Mesenchymal stem cell (in vitro differentiated cells and primary cell): ENCODE data around the gene DDIT3.
"Not testable (repeated sequence)": the region's sequence is repeated elsewhere in the genome, so short reads cannot be mapped to it uniquely, and the experiment has no call there.

Experiments used
- DNase-seq: peaks from one replicate; pipeline ENCODE4 v3.0.0-alpha.2; 2013
- H2AFZ ChIP-seq: one replicate; pipeline ENCODE4 v1.6.1; 2013; ENCODE audit warnings: low read depth, mild to moderate bottlenecking, control low read depth, inconsistent platforms, low read length, moderate library complexity
- H2AK5ac ChIP-seq: 2 replicates; pipeline ENCODE4 v1.6.1; 2013; ENCODE audit warnings: low read length, moderate library complexity, mild to moderate bottlenecking, inconsistent platforms; ENCODE audit not compliant: severe bottlenecking
- H2BK120ac ChIP-seq: one replicate; pipeline ENCODE4 v1.6.1; 2013; ENCODE audit warnings: low read depth, mild to moderate bottlenecking, inconsistent platforms, low read length, moderate library complexity
- H2BK12ac ChIP-seq, 2 experiments: one replicate each; pipeline ENCODE4 v1.6.1; 2013; ENCODE audit warnings: inconsistent platforms in 2 of 2, low read length in 2 of 2, mild to moderate bottlenecking in 2 of 2, moderate library complexity in 2 of 2, control low read depth in 1 of 2
- H2BK15ac ChIP-seq: one replicate; pipeline ENCODE4 v1.6.1; 2013; ENCODE audit warnings: mild to moderate bottlenecking, low read depth, inconsistent platforms; ENCODE audit not compliant: poor library complexity, severe bottlenecking
- H2BK5ac ChIP-seq: 2 replicates; pipeline ENCODE4 v1.6.1; 2013; ENCODE audit warnings: low read depth, mild to moderate bottlenecking, low read length, control low read depth, inconsistent platforms; ENCODE audit not compliant: poor library complexity, severe bottlenecking
- H3K14ac ChIP-seq, 2 experiments: one replicate each; pipeline ENCODE4 v1.6.1; 2013; ENCODE audit warnings: inconsistent platforms in 2 of 2, low read length in 2 of 2, control low read depth in 1 of 2, mild to moderate bottlenecking in 1 of 2, moderate library complexity in 1 of 2
- H3K18ac ChIP-seq, 2 experiments: one replicate each; pipeline ENCODE4 v1.6.1; 2013; ENCODE audit warnings: inconsistent platforms in 2 of 2, low read length in 2 of 2, control low read depth in 1 of 2, low read depth in 1 of 2, mild to moderate bottlenecking in 1 of 2
- H3K23ac ChIP-seq, 2 experiments: one replicate each; pipeline ENCODE4 v1.6.1; 2013; ENCODE audit warnings: inconsistent platforms in 2 of 2, low read length in 2 of 2, mild to moderate bottlenecking in 2 of 2, moderate library complexity in 2 of 2, control low read depth in 1 of 2
- H3K27ac ChIP-seq: 2 replicates; pipeline ENCODE4 v1.5.1; 2013; ENCODE audit warnings: mild to moderate bottlenecking, moderate library complexity, low read length, control low read depth, inconsistent platforms; ENCODE audit not compliant: poor library complexity, severe bottlenecking
- H3K27me3 ChIP-seq, 2 experiments: 2 replicates each; pipeline versions ENCODE4 v1.6.1 to v1.7.0; 2013; ENCODE audit warnings: low read length in 2 of 2, mild to moderate bottlenecking in 2 of 2, moderate library complexity in 2 of 2, control low read depth in 1 of 2, inconsistent platforms in 1 of 2; ENCODE audit not compliant: control insufficient read depth in 1 of 2, insufficient read depth in 1 of 2
- H3K36me3 ChIP-seq, 2 experiments: 2 replicates each; pipeline versions ENCODE4 v1.6.1 to v1.7.0; 2013; ENCODE audit warnings: low read length in 2 of 2, control low read depth in 1 of 2, inconsistent platforms in 1 of 2, low read depth in 1 of 2, mild to moderate bottlenecking in 1 of 2; ENCODE audit not compliant: insufficient read depth in 2 of 2, control insufficient read depth in 1 of 2
- H3K4ac ChIP-seq, 2 experiments: one replicate each; pipeline ENCODE4 v1.6.1; 2013; ENCODE audit warnings: inconsistent platforms in 2 of 2, low read length in 2 of 2, mild to moderate bottlenecking in 2 of 2, moderate library complexity in 2 of 2, control low read depth in 1 of 2, low read depth in 1 of 2
- H3K4me1 ChIP-seq: 2 replicates; pipeline ENCODE4 v1.6.1; 2013; ENCODE audit warnings: low read depth, low read length, control low read depth; ENCODE audit not compliant: control insufficient read depth, insufficient read depth
- H3K4me2 ChIP-seq: 2 replicates; pipeline ENCODE4 v1.6.1; 2013; ENCODE audit warnings: low read length, mild to moderate bottlenecking, inconsistent platforms; ENCODE audit not compliant: poor library complexity, severe bottlenecking
- H3K4me3 ChIP-seq, 2 experiments: 2 replicates each; pipeline versions ENCODE4 v1.5.1 to v1.7.0; 2013; ENCODE audit warnings: low read length in 2 of 2, mild to moderate bottlenecking in 2 of 2, control low read depth in 1 of 2, low read depth in 1 of 2; ENCODE audit not compliant: insufficient read depth in 1 of 2
- H3K79me1 ChIP-seq: replicated peaks from 2 replicates; pipeline ENCODE4 v1.6.1; 2013; ENCODE audit warnings: mild to moderate bottlenecking, control low read depth, low read length, inconsistent platforms; ENCODE audit not compliant: poor library complexity, severe bottlenecking
- H3K9ac ChIP-seq: 2 replicates; pipeline ENCODE4 v1.7.0; 2013; ENCODE audit warnings: mild to moderate bottlenecking, low read length, moderate library complexity
- H3K9me3 ChIP-seq: 2 replicates; pipeline ENCODE4 v1.7.0; 2013; ENCODE audit warnings: mild to moderate bottlenecking, low read length; ENCODE audit not compliant: control insufficient read depth
- H4K8ac ChIP-seq: one replicate; pipeline ENCODE4 v1.6.1; 2013; ENCODE audit warnings: inconsistent platforms, mild to moderate bottlenecking, low read length, moderate library complexity
- H4K91ac ChIP-seq: one replicate; pipeline ENCODE4 v1.6.1; 2013; ENCODE audit warnings: mild to moderate bottlenecking, low read length, inconsistent platforms
- WGBS: methylation state at CpG from one replicate; pipeline ENCODE4 v1.1.7; 2013; ENCODE audit warnings: mixed read lengths; 5-methylcytosine and 5-hydroxymethylcytosine counted together

Gene DDIT3

GRCh38 chr12:57563358-57563757 is 43.0 kb upstream of the DDIT3 start:
- no peak overlapping the region for H2BK120ac ChIP-seq
- no peak overlapping the region for H3K4me3 ChIP-seq
- H3K27ac ChIP-seq: no peak overlapping the region
- no peak overlapping the region for H2BK5ac ChIP-seq
- H3K27me3 ChIP-seq: peaks cover 18 to 24% of the 10 kb centered on the region in 2 experiments
- H3K9me3 ChIP-seq: peaks cover 3% of the 10 kb centered on the region
- no peak overlapping the region for H2BK15ac ChIP-seq
- no peaks in the 10 kb centered on the region for H3K79me1 ChIP-seq
- 70% methylated on average over 3 of the region's 4 CpGs for WGBS
- no peak overlapping the region for H3K4ac ChIP-seq
- H3K36me3 ChIP-seq: peaks cover 0 to 5% of the 10 kb centered on the region in 2 experiments
- no peak overlapping the region for H4K91ac ChIP-seq
- H4K8ac ChIP-seq: no peak overlapping the region
- no peak overlapping the region for H2AFZ ChIP-seq
- H3K23ac ChIP-seq: no peak overlapping the region
- no peak overlapping the region for H3K4me2 ChIP-seq
- H3K9ac ChIP-seq: no peak overlapping the region
- no peak overlapping the region for H3K14ac ChIP-seq
- DNase-seq: no peak
- H2AK5ac ChIP-seq: no peak overlapping the region
- H3K18ac ChIP-seq: no peak overlapping the region
- no peaks in the 10 kb centered on the region for H3K4me1 ChIP-seq
- H2BK12ac ChIP-seq: no peak overlapping the region

- not testable (repeated sequence) for H2BK12ac ChIP-seq
These were observed 40.8 kb upstream of the DDIT3 start for GRCh38 chr12:57561117-57561516.

GRCh38 chr12:57560516-57560915 is 40.2 kb upstream of the DDIT3 start:
- Histone ChIP-seq H3K27me3 (peaks cover 14 to 24% of the 10 kb centered on the region in 2 experiments), H2BK120ac (no peak overlapping the region), H2AK5ac (no peak overlapping the region), H3K4me1 (no peaks in the 10 kb centered on the region), H3K79me1 (no peaks in the 10 kb centered on the region), H3K18ac (no peak overlapping the region), H3K4ac (no peak overlapping the region), H2BK12ac (no peak overlapping the region), H3K4me2 (no peak overlapping the region), H3K14ac (no peak overlapping the region), H3K36me3 (no peaks in the 10 kb centered on the region), H3K4me3 (no peak overlapping the region), H3K27ac (no peak overlapping the region), H4K91ac (no peak overlapping the region), H3K9me3 (peaks cover 3% of the 10 kb centered on the region), H4K8ac (no peak overlapping the region), H2BK15ac (no peak overlapping the region), H2AFZ (no peak overlapping the region), H3K23ac (no peak overlapping the region), H2BK5ac (no peak overlapping the region), H3K9ac (no peak overlapping the region)
- DNase-seq: no peak
- WGBS: 96% methylated on average over 2 of the region's 2 CpGs

More at GRCh38 chr12:57561117-57561516, 40.8 kb upstream of the DDIT3 start:
- not testable (repeated sequence) for H3K9ac ChIP-seq, H2BK120ac ChIP-seq, H3K18ac ChIP-seq, H4K8ac ChIP-seq, H2AK5ac ChIP-seq, H3K4ac ChIP-seq, H2BK15ac ChIP-seq, H3K4me3 ChIP-seq, H3K4me2 ChIP-seq, H3K4me1 ChIP-seq, H3K79me1 ChIP-seq, H3K9me3 ChIP-seq, H3K23ac ChIP-seq, H2AFZ ChIP-seq, H3K14ac ChIP-seq, H3K27ac ChIP-seq, H3K36me3 ChIP-seq, H4K91ac ChIP-seq, H2BK5ac ChIP-seq, DNase-seq
- H3K27me3 ChIP-seq: peaks cover 14 to 24% of the 10 kb centered on the region in 2 experiments
- WGBS: no CpG with 5 or more reads among the region's 1 CpG

- peaks cover 7 to 19% of the 10 kb centered on the region in 2 experiments for H3K27me3 ChIP-seq
- no peaks in the 10 kb centered on the region for H3K79me1 ChIP-seq
- H3K36me3 ChIP-seq: no peaks in the 10 kb centered on the region
- no peak overlapping the region for H2AK5ac ChIP-seq
- no peak overlapping the region for H3K23ac ChIP-seq
- no peak overlapping the region for H4K8ac ChIP-seq
- no peak overlapping the region for H3K4me3 ChIP-seq
- no peak overlapping the region for H2BK12ac ChIP-seq
- WGBS: 44% methylated on average over 1 of the region's 4 CpGs
- no peak overlapping the region for H2BK120ac ChIP-seq
- no peak overlapping the region for H3K9ac ChIP-seq
- no peak overlapping the region for H3K14ac ChIP-seq
- no peak overlapping the region for H2AFZ ChIP-seq
- H2BK5ac ChIP-seq: no peak overlapping the region
- H2BK15ac ChIP-seq: no peak overlapping the region
- no peak overlapping the region for H3K4ac ChIP-seq
- H3K4me1 ChIP-seq: no peaks in the 10 kb centered on the region
- DNase-seq: no peak
- no peak overlapping the region for H4K91ac ChIP-seq
- H3K27ac ChIP-seq: no peak overlapping the region
- peaks cover 1% of the 10 kb centered on the region for H3K9me3 ChIP-seq
- H3K18ac ChIP-seq: no peak overlapping the region
- no peak overlapping the region for H3K4me2 ChIP-seq
These were observed 38.5 kb upstream of the DDIT3 start for GRCh38 chr12:57558864-57559263.
